IMR-90 (cell line): ENCODE data around the gene ARFIP1. TPM values are rescaled to one million over a fixed set of nuclear protein-coding genes. Genes with fewer than 3 reads are reported as not detected.

Source experiments
- ATAC-seq: fragments of 200-7000 bp; cut with Tn5 transposase; 2 replicates; pipeline ENCODE4 v1.9.1; 2020; ENCODE audit warnings: low read depth, mild to moderate bottlenecking, moderate library complexity
- BruUV-seq: library from RNA; stranded (reverse); fragments of 400-500 nt; replicated peaks from 2 replicates; lab custom pipeline; 2021; lab: Mats Ljungman, UMichigan
- CTCF ChIA-PET: fragments of 300-600 bp; formaldehyde crosslinking; extraction: SDS; loops from one replicate; lab custom pipeline; 2021; ENCODE audit warnings: antibody characterized with exemption; lab: Yijun Ruan, JAX
- POLR2A ChIA-PET: fragments of 300-600 bp; sonication (Branson Sonifier 250); formaldehyde crosslinking; loops from one replicate; lab custom pipeline; 2022; ENCODE audit warnings: antibody characterized with exemption; ENCODE audit not compliant: unreplicated experiment; lab: Charles Lee
- DNase-seq: peaks from one replicate; pipeline ENCODE4 v3.0.0; 2013
- H2AFZ ChIP-seq: replicated peaks from 2 replicates; pipeline ENCODE3; 2013; ENCODE audit warnings: low read length, mild to moderate bottlenecking; ENCODE audit not compliant: poor library complexity
- H2AK5ac ChIP-seq: 2 replicates; pipeline ENCODE4 v1.6.1; 2013; ENCODE audit warnings: low read depth, low read length, inconsistent platforms
- H2AK9ac ChIP-seq: replicated peaks from 2 replicates; pipeline ENCODE3; 2013; ENCODE audit warnings: mild to moderate bottlenecking, low read depth, low read length, moderate library complexity; ENCODE audit not compliant: poor library complexity
- H2BK120ac ChIP-seq: 2 replicates; pipeline ENCODE4 v1.6.1; 2013; ENCODE audit warnings: low read depth, low read length, inconsistent platforms
- H2BK15ac ChIP-seq: 3 replicates; pipeline ENCODE4 v1.6.1; 2013; ENCODE audit warnings: low read depth, low read length, inconsistent platforms
- H2BK20ac ChIP-seq: 2 replicates; pipeline ENCODE4 v1.6.1; 2013; ENCODE audit warnings: low read depth, mild to moderate bottlenecking, inconsistent platforms, low read length, moderate library complexity
- H2BK5ac ChIP-seq: 2 replicates; pipeline ENCODE4 v1.6.1; 2013; ENCODE audit warnings: mild to moderate bottlenecking, low read depth, low read length, inconsistent platforms; ENCODE audit not compliant: poor library complexity, severe bottlenecking
- H3K14ac ChIP-seq: replicated peaks from 2 replicates; pipeline ENCODE4 v1.6.1; 2013; ENCODE audit warnings: low read depth, low read length, inconsistent platforms
- H3K18ac ChIP-seq: 2 replicates; pipeline ENCODE4 v1.6.1; 2013; ENCODE audit warnings: low read depth, low read length, control low read depth
- H3K23ac ChIP-seq: 2 replicates; pipeline ENCODE4 v1.6.1; 2013; ENCODE audit warnings: low read depth, low read length, inconsistent platforms
- H3K27ac ChIP-seq: 2 replicates; pipeline ENCODE4 v1.5.1; 2013; ENCODE audit warnings: mild to moderate bottlenecking, control low read depth, low read length; ENCODE audit not compliant: insufficient read depth
- H3K27me3 ChIP-seq: 2 replicates; pipeline ENCODE4 v1.6.1; 2013; ENCODE audit warnings: low read length; ENCODE audit not compliant: control insufficient read depth, insufficient read depth
- H3K36me3 ChIP-seq: 2 replicates; pipeline ENCODE4 v1.6.1; 2013; ENCODE audit warnings: low read length, mixed read lengths; ENCODE audit not compliant: control insufficient read depth, insufficient read depth
- H3K4ac ChIP-seq: 2 replicates; pipeline ENCODE4 v1.6.1; 2013; ENCODE audit warnings: low read depth, low read length, inconsistent platforms
- H3K4me1 ChIP-seq: 2 replicates; pipeline ENCODE4 v1.6.1; 2013; ENCODE audit warnings: low read length, mixed read lengths; ENCODE audit not compliant: control insufficient read depth, insufficient read depth
- H3K4me2 ChIP-seq: 2 replicates; pipeline ENCODE4 v1.6.1; 2013; ENCODE audit warnings: low read depth, mild to moderate bottlenecking, control low read depth, low read length, moderate library complexity
- H3K4me3 ChIP-seq: 2 replicates; pipeline ENCODE4 v1.5.1; 2013; ENCODE audit warnings: low read depth, mild to moderate bottlenecking, control low read depth, low read length, moderate library complexity; ENCODE audit not compliant: insufficient read depth
- H3K56ac ChIP-seq: 2 replicates; pipeline ENCODE4 v1.6.1; 2013; ENCODE audit warnings: low read length, inconsistent platforms; ENCODE audit not compliant: insufficient read depth; ENCODE audit errors: extremely low read depth
- H3K79me1 ChIP-seq, 2 experiments: 2 replicates each; pipeline ENCODE4 v1.6.1; 2013; ENCODE audit warnings: low read length in 2 of 2, inconsistent platforms in 1 of 2, low read depth in 1 of 2
- H3K9ac ChIP-seq: 2 replicates; pipeline ENCODE4 v1.6.1; 2013; ENCODE audit warnings: low read depth, low read length, control low read depth
- H3K9me1 ChIP-seq: 2 replicates; pipeline ENCODE4 v1.6.1; 2013; ENCODE audit warnings: low read length, inconsistent platforms; ENCODE audit not compliant: insufficient read depth
- H3K9me3 ChIP-seq: 2 replicates; pipeline ENCODE4 v1.6.1; 2013; ENCODE audit warnings: low read length; ENCODE audit not compliant: control insufficient read depth, insufficient read depth
- H4K20me1 ChIP-seq: 2 replicates; pipeline ENCODE4 v1.6.1; 2013; ENCODE audit warnings: low read length, inconsistent platforms; ENCODE audit not compliant: insufficient read depth
- H4K5ac ChIP-seq: 2 replicates; pipeline ENCODE4 v1.6.1; 2013; ENCODE audit warnings: mild to moderate bottlenecking, low read depth, low read length, control low read depth
- H4K8ac ChIP-seq, 2 experiments: 2 replicates each; pipeline ENCODE4 v1.6.1; 2013; ENCODE audit warnings: low read depth in 2 of 2, low read length in 2 of 2, control low read depth in 1 of 2, inconsistent platforms in 1 of 2
- H4K91ac ChIP-seq: 2 replicates; pipeline ENCODE4 v1.6.1; 2013; ENCODE audit warnings: low read depth, low read length, inconsistent platforms; ENCODE audit not compliant: insufficient read depth
- BHLHE40 ChIP-seq: fragments of 150-350 bp; IDR thresholded peaks from 2 replicates; pipeline ENCODE4 v1.6.1; 2016; ENCODE audit warnings: mild to moderate bottlenecking, low read depth, low read length
- CTCF ChIP-seq: conservative IDR thresholded peaks from 2 replicates; pipeline ENCODE4 v1.5.1; 2012; ENCODE audit warnings: mild to moderate bottlenecking, low read depth, low read length, improper control_type of control experiment
- ELK1 ChIP-seq: fragments of 150-350 bp; IDR thresholded peaks from 2 replicates; pipeline ENCODE4 v1.6.1; 2016; ENCODE audit warnings: low read depth, mild to moderate bottlenecking, low read length, moderate library complexity, borderline replicate concordance
- FOS ChIP-seq: fragments of 150-350 bp; IDR thresholded peaks from 2 replicates; pipeline ENCODE4 v1.6.1; 2016; ENCODE audit warnings: low read depth, low read length
- MAZ ChIP-seq: IDR thresholded peaks from 2 replicates; pipeline ENCODE4 v1.6.1; 2012; ENCODE audit warnings: low read depth, mild to moderate bottlenecking, low read length, improper control_type of control experiment, moderate library complexity, borderline replicate concordance
- NFE2L2 ChIP-seq: fragments of 150-350 bp; IDR thresholded peaks from 2 replicates; pipeline ENCODE4 v1.6.1; 2016; ENCODE audit warnings: low read depth, mild to moderate bottlenecking, low read length
- RCOR1 ChIP-seq: IDR thresholded peaks from 2 replicates; pipeline ENCODE4 v1.6.1; 2012; ENCODE audit warnings: mild to moderate bottlenecking, low read length, improper control_type of control experiment; ENCODE audit not compliant: insufficient replicate concordance
- RFX5 ChIP-seq: IDR thresholded peaks from 2 replicates; pipeline ENCODE4 v1.8.0; 2012; ENCODE audit warnings: low read depth, mild to moderate bottlenecking, low read length, moderate library complexity
- WGBS, 2 experiments: methylation state at CpG; one replicate each; pipeline versions ENCODE4 v1.1.5 to v1.1.7; 2013; ENCODE audit warnings: missing lambda C conversion rate in 2 of 2; ENCODE audit not compliant: insufficient read length in 1 of 2; ENCODE audit errors: extremely low coverage in 2 of 2; 5-methylcytosine and 5-hydroxymethylcytosine counted together
- dilution Hi-C: fragments of 300-500 bp; cut with HindIII; formaldehyde crosslinking; loops from one replicate; pipeline ENCODE4 v1.14.3; 2018; ENCODE audit warnings: low sequenced_read_pairs; ENCODE audit not compliant: unreplicated experiment
- in situ Hi-C: fragments of 300-500 bp; cut with MboI; formaldehyde crosslinking; loops from 3 replicates; pipeline ENCODE4 v1.14.3; 2019; ENCODE audit warnings: low sequenced_read_pairs, inconsistent platforms, mixed read lengths
- intact Hi-C: fragments of 100-400 bp; cut with micrococcal nuclease; formaldehyde crosslinking; loops from 2 replicates; pipeline ENCODE4 v1.10.0; 2022
- polyA plus RNA-seq, 3 experiments: library from polyadenylated mRNA; depleted of rRNA; stranded (reverse); fragments of >200 nt; gene quantifications; 2 replicates each; pipeline ENCODE4 v1.2.3, GENCODE V29; 2012; ENCODE audit warnings: low replicate concordance in 1 of 3
- total RNA-seq: library from RNA; depleted of rRNA; stranded (reverse); fragments of >200 nt; gene quantifications from 2 replicates; pipeline ENCODE4 v1.2.3, GENCODE V29; 2012

ARFIP1 gene
- total and polyA plus RNA-seq, 2 of the 4 experiments (the other 2 are of a cell fraction) = 12.7 to 30.5 TPM

GRCh38 chr4:152938237-152938947 lies 158.6 kb downstream of the ARFIP1 start:
- Histone ChIP-seq H2AFZ (peak overlapping the region; percentile 55), H2BK20ac (no peak overlapping the region), H4K8ac (no peak overlapping the region), H3K18ac (no peak overlapping the region), H2AK5ac (no peak overlapping the region), H3K4ac (no peak overlapping the region), H2AK9ac (no peak overlapping the region), H3K27me3 (peaks cover 62% of the 10 kb centered on the region), H3K56ac (no peak overlapping the region), H4K91ac (no peak overlapping the region), H3K79me1 (no peaks in the 10 kb centered on the region), H4K20me1 (no peaks in the 10 kb centered on the region), H3K27ac (no peak overlapping the region), H3K9me1 (no peaks in the 10 kb centered on the region), H3K23ac (no peak overlapping the region), H3K9ac (no peak overlapping the region), H2BK5ac (no peak overlapping the region), H3K4me1 (no peaks in the 10 kb centered on the region; the same call in 1 of the 2 replicates), H3K14ac (no peak overlapping the region), H2BK120ac (no peak overlapping the region), H3K9me3 (peaks cover 2% of the 10 kb centered on the region; the same call in 1 of the 2 replicates), H4K5ac (no peak overlapping the region), H3K4me2 (peak overlapping the region; percentile 55), H3K36me3 (no peaks in the 10 kb centered on the region), H2BK15ac (no peak overlapping the region), H3K4me3 (peak overlapping the region; percentile 45)
- CTCF ChIA-PET = no interaction called here
- POLR2A ChIA-PET = no interaction called here
- in situ Hi-C loops (no loop called here), intact Hi-C loops (loop anchor here (5.0 kb wide), 2 partner anchors 41 to 156 kb away; no protein-coding TSS in a partner anchor), dilution Hi-C loops (no loop called here)
- no TSS peak for BruUV-seq
- TF ChIP-seq RCOR1 (no peak), FOS (no peak), NFE2L2 (no peak), CTCF (no peak), ELK1 (no peak), MAZ (no peak), RFX5 (no peak), BHLHE40 (no peak)
- no peak for DNase-seq
- ATAC-seq = no peak
- 17% methylated on average over 7 of the region's 17 CpGs; no CpG with 5 or more reads in 1 of the 2 experiments for WGBS, 2 experiments
